MV-4-11 (cell line): Measurements from ENCODE around the gene EIF4A3.

Experiments
- DNase-seq: peaks from one replicate; lab custom pipeline; 2025; lab: John Stamatoyannopoulos, UW

EIF4A3 gene

GRCh38 chr17:80111702-80112470 is 35.0 kb downstream of the EIF4A3 start:
- DNase-seq = no peak

DNA sequence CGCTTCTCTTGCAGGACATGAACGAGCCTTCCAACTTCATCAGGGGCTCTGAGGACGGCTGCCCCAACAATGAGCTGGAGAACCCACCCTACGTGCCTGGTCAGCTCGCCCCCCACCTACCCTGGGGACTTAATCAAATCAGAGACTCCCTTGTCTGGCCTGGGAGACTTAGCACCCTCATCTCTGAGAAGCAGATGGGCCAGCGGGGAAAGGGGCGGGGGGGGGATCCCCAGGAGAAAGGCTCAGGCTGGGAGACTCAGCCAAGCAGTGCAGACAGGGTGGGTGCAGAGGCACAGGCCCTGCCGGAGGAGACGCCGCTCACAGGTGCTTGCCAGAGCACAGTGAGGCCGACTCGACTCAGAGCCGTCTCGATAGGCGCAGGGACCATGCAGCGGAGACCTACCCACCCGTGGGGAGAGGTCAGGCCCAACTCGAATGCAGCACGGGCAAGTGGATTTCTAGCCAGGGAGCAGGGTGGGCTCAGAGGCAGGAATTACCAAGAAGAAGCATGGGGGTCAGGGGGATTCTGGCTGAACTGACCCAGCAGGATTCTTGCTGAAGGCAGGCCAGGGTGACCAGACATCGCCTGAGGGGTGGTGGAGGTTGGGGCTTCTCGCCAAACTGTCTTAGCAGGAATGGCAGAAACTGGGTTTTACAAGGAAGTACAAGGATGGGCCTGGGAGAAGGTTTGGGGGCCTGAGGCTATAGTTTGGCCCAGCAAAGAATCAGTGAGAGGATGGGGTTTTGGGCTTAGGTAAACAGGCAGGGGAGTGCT is 35.8 kb downstream of the EIF4A3 start:
- DNase-seq = no peak

DNA sequence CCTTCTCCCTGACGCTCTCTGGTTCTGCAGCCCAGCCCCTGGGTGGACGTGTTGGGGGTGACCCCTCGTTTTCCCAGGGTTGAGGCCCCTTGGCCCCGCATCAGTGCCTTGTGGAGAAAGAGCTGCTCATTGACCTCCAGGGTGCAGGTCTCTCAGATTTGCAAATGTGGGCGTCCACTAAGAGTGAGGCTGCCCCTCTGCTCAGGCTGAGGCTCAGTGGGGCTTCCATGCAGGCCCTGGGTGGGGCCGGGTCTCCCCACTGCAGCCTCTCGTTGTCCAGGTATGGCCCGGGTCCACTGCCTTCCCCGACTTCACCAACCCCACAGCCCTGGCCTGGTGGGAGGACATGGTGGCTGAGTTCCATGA is 36.5 kb downstream of the EIF4A3 start:
- no peak for DNase-seq

DNA sequence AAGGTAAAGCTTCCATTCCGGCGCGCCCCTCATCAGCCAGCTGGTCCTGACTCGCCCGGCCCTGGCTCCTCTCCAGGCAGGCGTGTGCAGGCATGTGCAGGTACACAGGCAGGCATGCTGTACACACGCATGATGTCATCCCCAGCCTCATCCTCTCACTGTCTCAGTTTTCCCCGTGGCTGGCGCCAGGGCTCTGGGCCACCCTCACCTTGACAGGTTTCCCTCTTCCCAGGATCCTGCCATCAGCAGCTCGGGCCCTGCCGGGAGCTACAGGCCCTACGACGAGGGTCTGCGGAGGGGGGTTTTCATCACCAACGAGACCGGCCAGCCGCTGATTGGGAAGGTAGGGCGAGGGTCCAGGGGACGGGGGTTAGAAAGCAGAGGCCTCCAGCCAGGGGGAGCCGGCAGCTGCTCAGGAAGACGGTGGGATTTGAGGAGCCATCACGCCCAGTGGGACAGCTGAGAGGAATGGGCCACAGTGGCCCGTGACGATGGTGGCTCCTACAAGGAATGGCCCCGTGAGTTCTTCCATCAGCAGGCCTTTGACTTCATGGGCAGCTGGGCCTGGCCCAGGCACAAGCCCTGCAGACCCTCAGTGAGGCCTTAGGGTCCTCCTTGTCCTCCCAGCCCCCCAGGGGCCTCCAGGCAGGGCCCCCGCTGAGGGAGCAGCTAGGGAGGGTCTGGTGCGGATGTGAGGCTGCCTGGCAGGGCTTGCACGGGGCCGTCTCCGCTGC is 37.0 kb downstream of the EIF4A3 start:
- no peak for DNase-seq

DNA sequence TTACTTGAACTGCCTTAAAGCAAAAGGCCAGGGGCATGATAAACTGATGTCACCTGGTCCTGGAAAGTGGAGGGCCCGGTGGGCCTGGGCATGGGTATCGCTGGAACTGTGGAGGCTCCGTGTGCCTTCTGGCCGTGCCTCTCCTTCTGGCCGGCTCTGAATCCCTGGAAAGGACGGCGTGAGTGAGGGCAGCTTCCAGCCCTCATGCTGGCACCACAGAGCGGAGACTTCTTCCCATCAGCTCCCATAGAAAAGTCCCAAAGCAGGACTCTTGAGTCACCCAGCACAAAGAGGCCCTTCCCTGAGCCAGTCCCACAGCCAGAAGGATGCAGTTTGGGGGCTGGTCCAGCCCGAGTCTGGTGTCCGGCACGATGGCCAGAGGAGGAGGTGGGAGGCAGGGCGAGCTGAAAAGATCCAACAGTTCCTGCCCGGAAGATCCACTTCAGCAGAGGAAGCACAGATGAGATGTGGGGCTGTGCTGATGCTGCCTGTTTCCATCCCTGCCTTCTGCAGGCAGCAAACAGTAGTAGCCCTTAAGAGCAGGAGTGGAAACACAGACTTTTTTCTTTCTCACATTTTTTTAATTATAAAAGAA is 37.8 kb downstream of the EIF4A3 start:
- no peak for DNase-seq

DNA sequence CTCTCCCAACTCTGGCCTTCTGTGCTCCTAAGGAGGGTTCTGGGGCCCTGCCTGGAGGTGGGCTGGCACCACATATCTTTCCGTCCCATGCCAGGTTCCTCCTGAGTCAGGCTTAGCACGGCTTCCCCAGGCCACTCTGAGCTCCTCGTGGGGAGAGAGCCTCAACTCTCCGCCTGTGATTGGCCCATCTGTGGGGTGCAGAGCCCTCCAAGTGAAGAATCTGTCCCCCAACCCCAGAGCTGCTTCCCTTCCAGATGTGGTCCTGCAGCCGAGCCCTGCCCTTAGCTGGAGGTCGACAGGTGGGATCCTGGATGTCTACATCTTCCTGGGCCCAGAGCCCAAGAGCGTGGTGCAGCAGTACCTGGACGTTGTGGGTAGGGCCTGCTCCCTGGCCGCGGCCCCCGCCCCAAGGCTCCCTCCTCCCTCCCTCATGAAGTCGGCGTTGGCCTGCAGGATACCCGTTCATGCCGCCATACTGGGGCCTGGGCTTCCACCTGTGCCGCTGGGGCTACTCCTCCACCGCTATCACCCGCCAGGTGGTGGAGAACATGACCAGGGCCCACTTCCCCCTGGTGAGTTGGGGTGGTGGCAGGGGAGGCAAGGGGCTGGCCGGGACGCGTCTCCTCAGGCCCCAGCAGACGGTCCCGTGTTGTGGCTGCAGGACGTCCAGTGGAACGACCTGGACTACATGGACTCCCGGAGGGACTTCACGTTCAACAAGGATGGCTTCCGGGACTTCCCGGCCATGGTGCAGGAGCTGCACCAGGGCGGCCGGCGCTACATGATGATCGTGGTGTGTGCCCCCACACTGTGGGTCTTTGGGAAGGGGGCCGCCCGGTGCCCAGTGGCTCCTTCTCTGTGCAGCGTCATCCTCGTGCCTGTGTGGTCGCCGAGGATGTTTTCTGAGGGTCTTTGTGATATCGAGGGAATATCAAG is 38.6 kb downstream of the EIF4A3 start:
- DNase-seq = no peak

- no peak for DNase-seq
Measured at GRCh38 chr17:80107231-80108021, 39.5 kb downstream of the EIF4A3 start.

- DNase-seq = no peak
Measured at GRCh38 chr17:80106751-80107150, 40.2 kb downstream of the EIF4A3 start.

GRCh38 chr17:80106176-80106575 is 40.8 kb downstream of the EIF4A3 start:
- no peak for DNase-seq

DNA sequence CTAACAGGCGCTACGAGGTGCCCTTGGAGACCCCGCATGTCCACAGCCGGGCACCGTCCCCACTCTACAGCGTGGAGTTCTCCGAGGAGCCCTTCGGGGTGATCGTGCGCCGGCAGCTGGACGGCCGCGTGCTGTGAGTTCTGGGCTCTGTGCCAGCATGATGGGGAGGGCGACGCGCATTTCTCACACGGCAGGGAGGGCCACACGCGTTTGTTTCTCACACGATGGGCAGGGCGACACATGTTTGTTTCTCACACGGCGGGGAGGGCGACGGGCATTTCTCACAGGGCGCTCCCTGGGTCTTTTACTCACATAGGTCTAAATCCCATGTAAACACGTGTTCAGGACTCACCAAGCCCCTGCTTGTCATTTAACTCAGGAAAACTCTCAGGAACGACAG is 41.2 kb downstream of the EIF4A3 start:
- no peak for DNase-seq

DNA sequence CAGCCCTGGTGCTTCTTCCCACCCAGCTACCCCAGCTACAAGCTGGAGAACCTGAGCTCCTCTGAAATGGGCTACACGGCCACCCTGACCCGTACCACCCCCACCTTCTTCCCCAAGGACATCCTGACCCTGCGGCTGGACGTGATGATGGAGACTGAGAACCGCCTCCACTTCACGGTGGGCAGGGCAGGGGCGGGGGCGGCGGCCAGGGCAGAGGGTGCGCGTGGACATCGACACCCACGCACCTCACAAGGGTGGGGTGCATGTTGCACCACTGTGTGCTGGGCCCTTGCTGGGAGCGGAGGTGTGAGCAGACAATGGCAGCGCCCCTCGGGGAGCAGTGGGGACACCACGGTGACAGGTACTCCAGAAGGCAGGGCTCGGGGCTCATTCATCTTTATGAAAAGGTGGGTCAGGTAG is 42.0 kb downstream of the EIF4A3 start:
- DNase-seq = no peak

GRCh38 chr17:80104321-80104955 is 42.5 kb downstream of the EIF4A3 start:
- no peak for DNase-seq

GRCh38 chr17:80103449-80104085 is 43.4 kb downstream of the EIF4A3 start:
- DNase-seq = no peak

DNA sequence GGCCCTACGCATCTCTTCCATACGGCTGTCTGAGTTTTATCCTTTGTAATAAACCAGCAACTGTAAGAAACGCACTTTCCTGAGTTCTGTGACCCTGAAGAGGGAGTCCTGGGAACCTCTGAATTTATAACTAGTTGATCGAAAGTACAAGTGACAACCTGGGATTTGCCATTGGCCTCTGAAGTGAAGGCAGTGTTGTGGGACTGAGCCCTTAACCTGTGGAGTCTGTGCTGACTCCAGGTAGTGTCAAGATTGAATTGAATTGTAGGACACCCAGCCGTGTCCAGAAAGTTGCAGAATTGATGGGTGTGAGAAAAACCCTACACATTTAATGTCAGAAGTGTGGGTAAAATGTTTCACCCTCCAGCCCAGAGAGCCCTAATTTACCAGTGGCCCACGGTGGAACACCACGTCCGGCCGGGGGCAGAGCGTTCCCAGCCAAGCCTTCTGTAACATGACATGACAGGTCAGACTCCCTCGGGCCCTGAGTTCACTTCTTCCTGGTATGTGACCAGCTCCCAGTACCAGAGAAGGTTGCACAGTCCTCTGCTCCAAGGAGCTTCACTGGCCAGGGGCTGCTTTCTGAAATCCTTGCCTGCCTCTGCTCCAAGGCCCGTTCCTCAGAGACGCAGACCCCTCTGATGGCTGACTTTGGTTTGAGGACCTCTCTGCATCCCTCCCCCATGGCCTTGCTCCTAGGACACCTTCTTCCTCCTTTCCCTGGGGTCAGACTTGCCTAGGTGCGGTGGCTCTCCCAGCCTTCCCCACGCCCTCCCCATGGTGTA is 44.1 kb downstream of the EIF4A3 start:
- DNase-seq = no peak

- peak; percentile 36 for DNase-seq
Measured at GRCh38 chr17:80101946-80102663, 44.8 kb downstream of the EIF4A3 start.

DNA sequence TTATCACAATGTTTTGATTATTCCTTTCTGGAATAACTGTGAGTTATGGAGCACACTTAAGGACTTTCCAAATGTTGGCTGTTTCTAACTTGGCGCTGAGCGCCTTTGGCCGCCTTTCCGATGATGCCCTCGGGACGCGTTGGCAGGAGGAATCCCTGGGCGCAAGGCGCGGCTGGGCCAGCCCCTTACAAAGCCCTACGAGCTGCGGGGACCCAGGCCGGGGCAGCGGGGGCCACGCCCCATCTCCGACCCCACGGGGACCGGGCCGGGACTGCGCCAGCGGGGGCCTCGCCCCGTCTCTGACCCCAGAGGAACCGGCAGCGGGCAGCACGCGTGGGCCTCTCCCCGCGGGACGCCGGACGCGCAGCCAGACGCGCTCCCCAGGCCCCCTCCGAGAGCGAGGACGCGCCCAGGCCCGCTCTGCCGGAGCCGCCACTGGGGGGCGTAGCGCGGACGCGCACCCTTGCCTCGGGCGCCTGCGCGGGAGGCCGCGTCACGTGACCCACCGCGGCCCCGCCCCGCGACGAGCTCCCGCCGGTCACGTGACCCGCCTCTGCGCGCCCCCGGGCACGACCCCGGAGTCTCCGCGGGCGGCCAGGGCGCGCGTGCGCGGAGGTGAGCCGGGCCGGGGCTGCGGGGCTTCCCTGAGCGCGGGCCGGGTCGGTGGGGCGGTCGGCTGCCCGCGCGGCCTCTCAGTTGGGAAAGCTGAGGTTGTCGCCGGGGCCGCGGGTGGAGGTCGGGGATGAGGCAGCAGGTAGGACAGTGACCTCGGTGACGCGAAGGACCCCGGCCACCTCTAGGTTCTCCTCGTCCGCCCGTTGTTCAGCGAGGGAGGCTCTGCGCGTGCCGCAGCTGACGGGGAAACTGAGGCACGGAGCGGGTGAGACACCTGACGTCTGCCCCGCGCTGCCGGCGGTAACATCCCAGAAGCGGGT is 45.6 kb downstream of the EIF4A3 start, which contains the start of gene GAA:
GAA (plus strand) TSS at position 571 of the 935 bp plus-strand sequence. CDS start 3,006 bp downstream, outside the sequence.
- peak; percentile 62 for DNase-seq

DNA sequence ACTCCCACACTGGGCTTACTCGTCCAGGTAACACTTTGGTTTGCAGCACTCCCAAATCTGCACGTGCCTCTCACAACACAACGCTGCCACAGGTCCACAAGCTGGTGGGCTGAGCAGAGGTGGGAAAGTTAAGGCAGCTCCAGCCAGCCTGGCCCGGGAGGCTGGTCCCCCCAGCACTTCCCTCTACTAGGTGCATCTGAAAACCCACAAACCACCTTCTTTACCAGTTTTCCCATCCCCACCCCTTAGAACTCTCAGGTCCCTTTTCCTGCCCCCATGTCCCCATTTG is 46.9 kb downstream of the EIF4A3 start:
- no peak for DNase-seq
